ENCODE data around the gene TGIF1. TPM values are rescaled to one million over a fixed set of nuclear protein-coding genes. Genes with fewer than 3 reads are reported as not detected.

The TGIF1 gene
- total and polyA plus RNA-seq, 9 of the 15 experiments (the other 6 are each of a cell fraction or from before 2014, with no cell fraction given) = 16.1 to 77.7 (median 44.6) TPM

GRCh38 chr18:3498698-3499471 lies 48.9 kb downstream of the TGIF1 start:
- no peak for FAIRE-seq
- no peaks in the 10 kb centered on the region for H4K20me1 ChIP-seq (replicated peaks; ENCODE audit: control insufficient read depth, insufficient read depth, low read length)
- H3K27me3 ChIP-seq (ENCODE audit: control insufficient read depth in 2 of 2, insufficient read depth in 2 of 2, low read length in 2 of 2) = no peaks in the 10 kb centered on the region
- no peaks in the 10 kb centered on the region for H3K9me1 ChIP-seq (ENCODE audit: control insufficient read depth, insufficient read depth, low read length)
- POLR2A ChIA-PET = interaction anchor here (0.9 to 1.7 kb wide), 2 partner anchors 9 to 27 kb away, joined by 3 to 6 read pairs; no protein-coding TSS in a partner anchor
- TF ChIP-seq TAF1 (IDR thresholded peaks at IDR 0.05; ENCODE audit: control insufficient read depth, extremely low read depth, insufficient read depth, low read length, severe bottlenecking) = no peak
- peak; percentile 58; the same call in 1 of the 2 replicates for TF ChIP-seq ZBTB33 (CRISPR knock-in tag; IDR thresholded peaks at IDR 0.05)
- no peak overlapping the region for H3K4me3 ChIP-seq
- CTCF ChIA-PET (ENCODE audit: low intra/inter-chr PET ratio) = no interaction called here
- H3K9ac ChIP-seq (ENCODE audit: insufficient read depth in 1 of 2, low read depth in 2 of 2, low read length in 2 of 2) = no peak overlapping the region
- BruUV-seq (replicated peaks) = no TSS peak
- H3K36me3 ChIP-seq (ENCODE audit: control insufficient read depth, insufficient read depth, low read length) = no peaks in the 10 kb centered on the region
- no peak for DNase-seq (ENCODE audit: extremely low read depth in 1 of 4, low spot score in 3 of 4)
- intact Hi-C loops (cut with micrococcal nuclease) = no loop called here
- H3K4me2 ChIP-seq (ENCODE audit: insufficient read depth, low read length) = no peak overlapping the region
- H3K27ac ChIP-seq (ENCODE audit: extremely low read depth, low read depth, low read length) = no peak overlapping the region
- no peaks in the 10 kb centered on the region for H3K79me2 ChIP-seq (ENCODE audit: control insufficient read depth, insufficient read depth, low read length)
- 0 out of 5 replicates have a peak, but pooled peaks cover 0 to 5% of the 10 kb centered on the region in 2 experiments for H3K4me1 ChIP-seq (replicated peaks in 1 of 2; ENCODE audit: control insufficient read depth in 2 of 2, insufficient read depth in 2 of 2, low read length in 2 of 2)
- ATAC-seq = no peak
- 88% methylated on average over 38 of the region's 58 CpGs for WGBS (ENCODE audit: insufficient coverage, low coverage, missing lambda C conversion rate)
- no peaks in the 10 kb centered on the region for H3K9me3 ChIP-seq (replicated peaks; ENCODE audit: control insufficient read depth, insufficient read depth, low read depth, low read length)
- no peak overlapping the region for H2AFZ ChIP-seq (ENCODE audit: low read depth, low read length)
- in situ Hi-C loops (cut with MboI) = no loop called here

Data from K562 (cell line).